Caco-2 (cell line): Measurements from ENCODE around the gene MYO5B. TPM values are rescaled to one million over a fixed set of nuclear protein-coding genes. Genes with fewer than 3 reads are reported as not detected.
"Not testable (repeated sequence)": the region's sequence is repeated elsewhere in the genome, so short reads cannot be mapped to it uniquely, and the experiment has no call there.

Source experiments
- BruUV-seq: library from RNA; stranded (reverse); fragments of 400-500 nt; replicated peaks from 2 replicates; lab custom pipeline; 2021; lab: Mats Ljungman, UMichigan
- CTCF ChIA-PET: fragments of 300-600 bp; sonication (Branson Sonifier 250); formaldehyde crosslinking; loops from one replicate; lab custom pipeline; 2022; ENCODE audit warnings: antibody characterized with exemption; lab: Charles Lee
- POLR2A ChIA-PET: fragments of 300-600 bp; sonication (Branson Sonifier 250); formaldehyde crosslinking; loops from one replicate; lab custom pipeline; 2022; ENCODE audit warnings: antibody characterized with exemption; lab: Charles Lee
- DNase-seq, 2 experiments: peaks; one replicate each; pipeline versions ENCODE4 v3.0.0 to v3.0.0-alpha.2; 2020 to 2022
- H3K27me3 ChIP-seq: replicated peaks from 2 replicates; pipeline ENCODE4 v1.6.0; 2011; ENCODE audit warnings: low read length; ENCODE audit not compliant: control insufficient read depth, insufficient read depth
- H3K36me3 ChIP-seq: 2 replicates; pipeline ENCODE4 v1.5.1; 2011; ENCODE audit warnings: low read length; ENCODE audit not compliant: control insufficient read depth, insufficient read depth
- H3K4me1 ChIP-seq: fragments of 250-450 bp; sonication (Bioruptor Pico); 2 replicates; pipeline ENCODE4 v1.5.1; 2020; ENCODE audit warnings: mild to moderate bottlenecking
- H3K4me3 ChIP-seq: 2 replicates; pipeline ENCODE4 v1.5.1; 2011; ENCODE audit warnings: low read depth, mild to moderate bottlenecking, control low read depth, low read length
- H3K9me3 ChIP-seq: fragments of 250-450 bp; sonication (Bioruptor Pico); 2 replicates; pipeline ENCODE4 v1.5.1; 2020; ENCODE audit warnings: mild to moderate bottlenecking, moderate library complexity
- H3K27ac Mint-ChIP-seq: one replicate; pipeline ENCODE4 v1.8.0; 2022; ENCODE audit warnings: mixed read lengths; ENCODE audit not compliant: unreplicated experiment
- H3K27me3 Mint-ChIP-seq: one replicate; pipeline ENCODE4 v1.8.0; 2022; ENCODE audit warnings: mixed read lengths; ENCODE audit not compliant: insufficient read depth, unreplicated experiment
- H3K36me3 Mint-ChIP-seq: one replicate; pipeline ENCODE4 v1.8.0; 2022; ENCODE audit warnings: mild to moderate bottlenecking, mixed read lengths; ENCODE audit not compliant: insufficient read depth, unreplicated experiment
- H3K4me1 Mint-ChIP-seq: one replicate; pipeline ENCODE4 v1.8.0; 2022; ENCODE audit warnings: low read depth, mixed read lengths; ENCODE audit not compliant: unreplicated experiment
- H3K4me3 Mint-ChIP-seq: one replicate; pipeline ENCODE4 v1.8.0; 2022; ENCODE audit warnings: mild to moderate bottlenecking, moderate library complexity, mixed read lengths; ENCODE audit not compliant: unreplicated experiment
- H3K9me3 Mint-ChIP-seq: one replicate; pipeline ENCODE4 v1.8.0; 2022; ENCODE audit warnings: mixed read lengths; ENCODE audit not compliant: unreplicated experiment
- CTCF ChIP-seq, 2 experiments: fragments of 200-600 bp in 1 of 2; IDR thresholded peaks; 1 replicate in 1 of 2; 2 replicates in 1 of 2; pipeline versions ENCODE4 v1.5.1 to v1.8.0; 2011 to 2022; ENCODE audit warnings: antibody characterized with exemption in 1 of 2, control low read depth in 1 of 2, inconsistent platforms in 1 of 2, low read depth in 1 of 2, low read length in 1 of 2, mild to moderate bottlenecking in 1 of 2, moderate library complexity in 1 of 2; ENCODE audit not compliant: insufficient read depth in 1 of 2, severe bottlenecking in 1 of 2, unreplicated experiment in 1 of 2
- intact Hi-C: fragments of 100-400 bp; cut with micrococcal nuclease; formaldehyde crosslinking; loops from one replicate; pipeline ENCODE4 v1.10.0; 2022; ENCODE audit not compliant: unreplicated experiment
- total RNA-seq: library from RNA; stranded (reverse); gene quantifications from 2 replicates; pipeline ENCODE4 v1.2.3, GENCODE V29; 2022

MYO5B gene
- total RNA-seq, 1 experiment from 2014 or later: 28.3 TPM

GRCh38 chr18:50096766-50097435, 98.0 kb downstream of the MYO5B start:
- 0 out of 2 replicates have a peak, but pooled peaks cover 15% of the 10 kb centered on the region for H3K4me1 ChIP-seq
- no peak for DNase-seq
- Mint-ChIP-seq H3K27ac (no peak overlapping the region), H3K36me3 (no peaks in the 10 kb centered on the region), H3K4me1 (peaks cover 14% of the 10 kb centered on the region), H3K4me3 (no peak overlapping the region), H3K27me3 (no peaks in the 10 kb centered on the region), H3K9me3 (no peaks in the 10 kb centered on the region)
- POLR2A ChIA-PET: no interaction called here
- H3K36me3 ChIP-seq: no peaks in the 10 kb centered on the region
- H3K9me3 ChIP-seq: no peaks in the 10 kb centered on the region
- no peaks in the 10 kb centered on the region for H3K27me3 ChIP-seq
- CTCF ChIA-PET: no interaction called here
- no peak overlapping the region for H3K4me3 ChIP-seq
- intact Hi-C loops: no loop called here
- TF ChIP-seq CTCF (IDR thresholded peaks at IDR 0.05; ENCODE audit: insufficient read depth in 1 of 2, low read depth in 1 of 2, low read length in 1 of 2, severe bottlenecking in 1 of 2, unreplicated experiment in 1 of 2): no peak
- BruUV-seq: no TSS peak

- BruUV-seq, H3K36me3 Mint-ChIP-seq, intact Hi-C loops, H3K36me3 ChIP-seq, H3K27me3 Mint-ChIP-seq, H3K9me3 ChIP-seq, H3K27me3 ChIP-seq, H3K4me3 ChIP-seq, DNase-seq, H3K4me3 Mint-ChIP-seq, H3K27ac Mint-ChIP-seq, POLR2A ChIA-PET, CTCF ChIA-PET, H3K9me3 Mint-ChIP-seq: not testable (repeated sequence)
- peaks cover 26% of the 10 kb centered on the region for H3K4me1 Mint-ChIP-seq
- peaks cover 31% of the 10 kb centered on the region for H3K4me1 ChIP-seq
These were observed 100.2 kb downstream of the MYO5B start for GRCh38 chr18:50094786-50095185.

GRCh38 chr18:50094221-50094773, 100.7 kb downstream of the MYO5B start:
- Mint-ChIP-seq H3K36me3 (no peaks in the 10 kb centered on the region), H3K27me3 (no peaks in the 10 kb centered on the region), H3K9me3 (no peaks in the 10 kb centered on the region), H3K27ac (peak overlapping the region; percentile 60), H3K4me3 (no peak overlapping the region), H3K4me1 (peaks cover 26% of the 10 kb centered on the region)
- no peak for TF ChIP-seq CTCF (IDR thresholded peaks at IDR 0.05; ENCODE audit: insufficient read depth in 1 of 2, low read depth in 1 of 2, low read length in 1 of 2, severe bottlenecking in 1 of 2, unreplicated experiment in 1 of 2)
- H3K36me3 ChIP-seq: no peaks in the 10 kb centered on the region
- intact Hi-C loops: no loop called here
- H3K9me3 ChIP-seq: no peaks in the 10 kb centered on the region
- no TSS peak for BruUV-seq
- H3K4me3 ChIP-seq: no peak overlapping the region
- H3K4me1 ChIP-seq: peaks cover 31% of the 10 kb centered on the region
- DNase-seq: no peak
- ChIA-PET POLR2A (no interaction called here), CTCF (no interaction called here)
- H3K27me3 ChIP-seq: no peaks in the 10 kb centered on the region
